ENCODE data around the gene RPUSD3. TPM values are rescaled to one million over a fixed set of nuclear protein-coding genes. Genes with fewer than 3 reads are reported as not detected.

Gene RPUSD3
- total and polyA plus RNA-seq, 2 of the 4 experiments (the other 2 are of a cell fraction): 30.3 to 49.4 TPM

GRCh38 chr3:9826815-9827573 is 16.8 kb downstream of the RPUSD3 start:
- Histone ChIP-seq H4K8ac (ENCODE audit: low read depth in 2 of 2, low read length in 2 of 2) (no peak overlapping the region), H3K27ac (ENCODE audit: insufficient read depth, low read length) (no peak overlapping the region), H3K4me3 (ENCODE audit: insufficient read depth, low read depth, low read length) (no peak overlapping the region), H2AK9ac (replicated peaks; ENCODE audit: low read depth, low read length, poor library complexity) (peak overlapping the region; percentile 55), H3K79me1 (ENCODE audit: low read depth in 1 of 2, low read length in 2 of 2) (no peaks in the 10 kb centered on the region), H3K9ac (ENCODE audit: low read depth, low read length) (no peak overlapping the region), H2BK120ac (ENCODE audit: low read depth, low read length) (no peak overlapping the region), H2AK5ac (ENCODE audit: low read depth, low read length) (no peak overlapping the region), H3K4me2 (ENCODE audit: low read depth, low read length) (no peak overlapping the region), H3K27me3 (ENCODE audit: control insufficient read depth, insufficient read depth, low read length) (no peaks in the 10 kb centered on the region), H3K36me3 (ENCODE audit: control insufficient read depth, insufficient read depth, low read length) (peaks cover 20% of the 10 kb centered on the region), H3K14ac (replicated peaks; ENCODE audit: low read depth, low read length) (no peak overlapping the region), H3K18ac (ENCODE audit: low read depth, low read length) (no peak overlapping the region), H2BK20ac (ENCODE audit: low read depth, low read length) (no peak overlapping the region), H3K4me1 (ENCODE audit: control insufficient read depth, insufficient read depth, low read length) (no peaks in the 10 kb centered on the region), H3K9me1 (ENCODE audit: insufficient read depth, low read length) (0 out of 2 replicates have a peak, but pooled peaks cover 3% of the 10 kb centered on the region), H4K5ac (ENCODE audit: low read depth, low read length) (no peak overlapping the region), H3K23ac (ENCODE audit: low read depth, low read length) (no peak overlapping the region), H3K56ac (ENCODE audit: extremely low read depth, insufficient read depth, low read length) (no peak overlapping the region), H2BK15ac (ENCODE audit: low read depth, low read length) (no peak overlapping the region), H2AFZ (replicated peaks; ENCODE audit: low read length, poor library complexity) (peak overlapping the region; percentile 51), H2BK5ac (ENCODE audit: low read depth, low read length, poor library complexity, severe bottlenecking) (no peak overlapping the region), H4K20me1 (ENCODE audit: insufficient read depth, low read length) (no peaks in the 10 kb centered on the region), H3K9me3 (ENCODE audit: control insufficient read depth, insufficient read depth, low read length) (no peaks in the 10 kb centered on the region), H3K4ac (ENCODE audit: low read depth, low read length) (no peak overlapping the region), H4K91ac (ENCODE audit: insufficient read depth, low read depth, low read length) (no peak overlapping the region)
- ChIA-PET CTCF (no interaction called here), POLR2A (ENCODE audit: unreplicated experiment) (no interaction called here)
- in situ Hi-C loops (cut with MboI; ENCODE audit: low sequenced_read_pairs): no loop called here
- dilution Hi-C loops (cut with HindIII; ENCODE audit: low sequenced_read_pairs, unreplicated experiment): no loop called here
- intact Hi-C loops (cut with micrococcal nuclease): no loop called here
- 65% methylated on average over 3 of the region's 20 CpGs; no CpG with 5 or more reads in 1 of the 2 experiments for WGBS, 2 experiments (ENCODE audit: extremely low coverage in 2 of 2, insufficient read length in 1 of 2)
- DNase-seq (no peak), ATAC-seq (ENCODE audit: low read depth) (peak; percentile 37; the same call in 1 of the 2 replicates)
- TF ChIP-seq MXI1 (IDR thresholded peaks at IDR 0.05; ENCODE audit: borderline replicate concordance, low read depth, low read length) (no peak), POLR2A (IDR thresholded peaks at IDR 0.05; ENCODE audit: low read depth, low read length) (no peak), MAFK (IDR thresholded peaks at IDR 0.05; ENCODE audit: low read depth, low read length) (no peak), CEBPB (IDR thresholded peaks at IDR 0.05; ENCODE audit: low read depth, low read length) (no peak), SMC3 (IDR thresholded peaks at IDR 0.05; ENCODE audit: low read depth, low read length) (0 out of 2 replicates have a peak, but pooled peaks have one; percentile 5), CTCF (conservative IDR thresholded peaks at IDR 0.05; ENCODE audit: low read depth, low read length) (peak; percentile 13; the same call in 1 of the 2 replicates), ELK1 (IDR thresholded peaks at IDR 0.05; ENCODE audit: borderline replicate concordance, low read depth, low read length) (no peak), BHLHE40 (IDR thresholded peaks at IDR 0.05; ENCODE audit: low read depth, low read length) (no peak), USF2 (IDR thresholded peaks at IDR 0.05; ENCODE audit: low read depth, low read length) (no peak), MAZ (IDR thresholded peaks at IDR 0.05; ENCODE audit: borderline replicate concordance, low read depth, low read length) (no peak), RAD21 (IDR thresholded peaks at IDR 0.05; ENCODE audit: low read length) (no peak; the same call in 1 of the 2 replicates)
- no TSS peak for BruUV-seq (replicated peaks)
